T follicular helper cell (primary cell): ENCODE data around the gene SH3RF1.

ENCODE experiments used
- DNase-seq: peaks from one replicate; pipeline ENCODE4 v3.0.0-alpha.2; 2020; ENCODE audit warnings: low read depth

The SH3RF1 gene

DNA sequence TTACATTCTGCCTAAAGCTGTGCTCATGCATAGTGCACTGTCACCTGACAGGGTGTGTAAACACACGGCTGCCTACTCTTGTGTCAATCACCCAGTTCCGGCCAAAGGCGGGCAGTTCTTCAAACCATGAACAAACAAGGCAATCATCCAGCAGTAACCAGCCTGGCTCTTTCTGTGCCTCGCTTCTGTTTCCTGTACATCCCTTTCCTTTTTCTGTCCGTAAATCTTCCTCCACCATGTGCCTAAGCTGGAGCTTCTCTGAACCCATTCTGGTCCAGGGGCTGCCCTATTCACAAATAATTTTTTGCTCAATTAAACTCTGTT lies 199.9 kb downstream of the SH3RF1 start:
- no peak for DNase-seq

DNA sequence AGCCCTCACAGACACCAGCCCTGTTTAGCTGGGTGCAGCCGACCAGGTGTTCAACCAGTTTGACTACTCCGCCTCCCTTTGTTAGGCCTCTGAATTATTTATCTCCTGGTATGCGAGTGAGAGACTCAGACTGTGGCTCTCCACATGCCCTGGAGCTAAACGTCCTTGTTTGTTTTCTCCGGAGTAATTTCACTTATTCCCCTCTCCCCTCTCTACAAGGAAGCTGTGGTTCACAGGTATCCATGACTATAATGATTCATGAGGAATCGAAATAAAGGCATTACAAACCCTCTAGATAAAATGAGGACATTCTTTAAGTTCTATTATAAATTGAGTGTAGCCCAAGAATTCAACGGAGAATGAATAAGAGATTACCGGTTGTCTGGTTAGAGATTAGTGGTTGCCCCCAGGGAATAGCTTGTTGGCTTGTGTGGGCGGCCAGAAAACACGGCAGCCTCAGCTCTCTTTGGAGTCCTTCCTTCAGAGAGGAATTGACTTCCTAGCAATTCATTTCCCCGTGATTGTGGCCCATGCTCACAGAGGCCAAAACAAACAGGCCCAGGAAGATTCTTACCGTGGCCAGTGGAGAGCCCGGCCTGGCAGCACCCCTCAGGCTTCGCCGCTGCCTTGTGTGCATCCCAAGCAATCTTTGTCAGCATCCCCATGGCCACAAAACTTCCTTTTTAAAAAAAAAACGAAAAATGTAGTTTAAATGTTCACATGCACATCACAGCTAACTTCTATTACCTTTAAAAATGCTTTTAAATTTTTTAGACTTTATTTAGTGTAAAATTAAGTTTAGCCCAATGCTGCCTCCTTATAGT lies 200.5 kb downstream of the SH3RF1 start:
- DNase-seq = no peak

DNA sequence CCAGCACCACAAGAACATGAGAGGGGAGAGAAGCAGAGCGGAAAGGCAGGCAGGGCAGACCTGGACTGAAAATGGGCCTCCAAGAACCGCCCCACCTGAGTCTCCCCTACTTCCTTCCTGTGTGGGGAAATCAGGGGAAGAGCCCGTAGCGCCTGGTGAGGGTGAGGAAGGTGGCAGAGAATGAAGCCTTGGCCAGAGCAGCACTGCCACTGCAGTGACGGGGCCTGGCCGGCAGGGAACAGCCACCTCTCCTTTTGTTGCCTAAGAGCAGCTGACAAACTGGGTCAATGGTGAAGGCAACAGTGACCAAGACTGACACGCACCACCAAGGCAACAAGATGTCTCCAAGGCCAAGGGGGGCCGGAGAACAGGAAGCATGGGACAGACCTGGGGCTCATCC lies 202.3 kb downstream of the SH3RF1 start:
- no peak for DNase-seq

DNA sequence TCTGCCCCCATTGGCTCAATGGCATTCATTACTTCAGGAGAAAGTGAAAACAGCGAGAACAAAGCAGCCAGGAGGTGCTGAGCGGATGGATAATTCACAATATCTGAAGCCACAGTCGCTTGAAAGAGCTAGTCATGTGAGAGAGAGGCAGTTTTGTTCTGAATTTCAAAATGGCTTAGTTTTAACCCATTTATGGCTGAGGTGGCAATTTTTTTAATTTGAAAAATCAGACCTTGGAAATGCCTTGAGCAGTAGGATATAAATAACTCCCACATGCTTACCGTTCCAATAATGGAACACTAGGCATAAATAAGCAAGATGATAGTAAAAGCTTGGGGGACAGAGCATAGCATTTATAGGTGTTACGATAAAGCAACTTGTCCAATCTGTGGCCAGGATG lies 203.8 kb downstream of the SH3RF1 start:
- no peak for DNase-seq

DNA sequence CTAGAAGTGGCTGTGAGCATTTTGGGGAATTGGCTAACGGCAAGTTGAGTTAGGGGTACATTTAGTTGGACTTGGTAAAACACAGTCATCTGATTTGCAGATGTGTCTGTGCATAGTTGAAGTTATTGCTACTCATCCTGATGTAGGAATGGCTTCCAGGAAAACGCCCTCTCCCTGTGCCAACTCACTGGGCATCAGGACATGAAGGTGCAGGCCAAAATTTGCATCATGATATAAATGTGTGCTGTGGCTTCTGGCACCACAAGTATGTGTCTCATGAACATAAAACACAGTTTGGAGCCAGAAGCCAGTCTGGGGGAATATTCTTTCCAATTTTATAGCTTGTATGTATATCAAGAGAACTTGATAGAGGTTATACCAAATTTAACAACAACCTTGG lies 206.5 kb downstream of the SH3RF1 start:
- no peak for DNase-seq

DNA sequence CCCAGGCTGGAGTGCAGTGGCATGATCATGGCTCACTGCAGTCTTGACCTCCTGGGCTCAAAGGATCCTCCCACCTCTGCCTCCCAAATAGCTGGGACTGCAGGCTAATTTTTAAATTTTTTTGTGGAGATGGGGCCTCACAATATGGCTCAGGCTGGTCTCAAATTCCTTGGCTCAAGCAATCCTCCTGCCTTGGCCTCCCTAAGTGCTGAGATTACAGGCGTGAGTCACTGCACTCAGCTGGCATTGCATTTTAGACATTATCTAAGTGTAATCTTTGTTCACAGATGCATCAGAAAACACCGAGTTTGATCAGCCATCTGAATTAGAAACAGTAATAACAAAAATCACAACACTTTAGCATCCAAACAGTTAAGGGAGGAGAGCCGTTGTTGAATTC lies 207.3 kb downstream of the SH3RF1 start:
- DNase-seq = no peak

DNA sequence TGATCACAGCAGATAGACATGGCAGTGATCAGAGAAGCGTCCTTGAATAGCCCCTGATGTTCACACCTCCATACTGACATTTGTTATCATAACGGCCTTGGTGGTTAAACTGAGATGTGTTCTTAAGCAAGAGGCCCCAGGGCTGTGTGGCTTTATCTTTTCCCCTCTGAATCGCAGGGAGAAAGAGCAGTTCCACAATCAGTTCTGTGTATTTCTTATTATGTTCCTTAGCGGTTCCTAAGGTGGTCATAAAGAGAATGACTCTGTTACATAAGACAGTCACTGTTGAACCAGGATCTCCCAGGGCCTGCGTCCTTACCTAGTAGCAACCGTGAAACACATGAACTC lies 207.9 kb downstream of the SH3RF1 start:
- no peak for DNase-seq

DNA sequence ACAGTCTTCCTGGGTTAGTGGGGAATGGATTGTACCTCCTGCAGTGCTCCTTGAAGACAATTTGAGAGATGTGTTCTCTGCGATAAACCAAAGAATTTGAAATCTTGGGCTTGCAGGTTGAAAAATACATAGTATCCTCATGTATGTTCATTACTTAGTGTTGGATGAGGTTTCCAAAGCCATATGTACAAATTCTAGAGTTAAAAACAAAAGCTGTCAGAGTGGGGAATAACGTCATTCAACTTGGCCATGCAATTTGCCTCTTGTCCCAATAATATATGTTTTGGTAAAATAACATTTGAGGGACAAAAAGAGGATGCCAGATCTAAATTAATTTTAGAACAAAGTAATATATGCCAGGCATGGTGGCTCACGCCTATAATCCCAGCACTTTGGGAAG lies 209.4 kb downstream of the SH3RF1 start:
- DNase-seq = no peak

DNA sequence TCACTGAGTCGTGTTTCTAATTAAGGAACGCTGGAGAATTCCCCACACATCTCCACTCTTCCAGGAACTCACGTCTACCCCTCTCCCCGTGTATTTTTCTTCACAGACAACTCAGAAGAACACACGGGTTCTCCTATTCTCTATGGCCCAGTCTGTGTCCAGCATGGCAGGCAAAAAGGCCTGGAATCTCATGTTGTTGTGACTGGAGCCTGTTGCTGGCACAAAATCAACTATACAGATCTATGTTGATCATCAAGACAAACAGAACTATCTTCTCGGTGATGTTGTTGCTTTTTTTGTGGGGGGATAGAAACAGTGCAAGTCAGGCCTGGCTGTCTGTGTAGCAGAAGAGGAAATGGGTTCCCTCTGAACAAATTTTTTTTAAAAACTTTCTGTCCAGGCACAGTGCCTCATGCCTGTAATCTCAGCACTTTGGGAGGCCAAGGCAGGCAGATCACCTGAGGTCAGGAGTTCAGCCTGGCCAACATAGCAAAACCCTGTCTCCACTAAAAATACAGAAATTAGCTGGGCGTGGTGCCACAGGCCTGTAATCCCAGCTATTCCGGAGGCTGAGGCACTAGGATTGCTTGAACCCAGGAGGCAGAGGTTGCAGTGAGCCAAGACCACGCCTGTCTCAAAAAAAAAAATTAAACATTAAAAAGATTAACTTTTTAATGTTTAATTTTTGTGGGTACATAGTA lies 210.2 kb downstream of the SH3RF1 start:
- no peak for DNase-seq

DNA sequence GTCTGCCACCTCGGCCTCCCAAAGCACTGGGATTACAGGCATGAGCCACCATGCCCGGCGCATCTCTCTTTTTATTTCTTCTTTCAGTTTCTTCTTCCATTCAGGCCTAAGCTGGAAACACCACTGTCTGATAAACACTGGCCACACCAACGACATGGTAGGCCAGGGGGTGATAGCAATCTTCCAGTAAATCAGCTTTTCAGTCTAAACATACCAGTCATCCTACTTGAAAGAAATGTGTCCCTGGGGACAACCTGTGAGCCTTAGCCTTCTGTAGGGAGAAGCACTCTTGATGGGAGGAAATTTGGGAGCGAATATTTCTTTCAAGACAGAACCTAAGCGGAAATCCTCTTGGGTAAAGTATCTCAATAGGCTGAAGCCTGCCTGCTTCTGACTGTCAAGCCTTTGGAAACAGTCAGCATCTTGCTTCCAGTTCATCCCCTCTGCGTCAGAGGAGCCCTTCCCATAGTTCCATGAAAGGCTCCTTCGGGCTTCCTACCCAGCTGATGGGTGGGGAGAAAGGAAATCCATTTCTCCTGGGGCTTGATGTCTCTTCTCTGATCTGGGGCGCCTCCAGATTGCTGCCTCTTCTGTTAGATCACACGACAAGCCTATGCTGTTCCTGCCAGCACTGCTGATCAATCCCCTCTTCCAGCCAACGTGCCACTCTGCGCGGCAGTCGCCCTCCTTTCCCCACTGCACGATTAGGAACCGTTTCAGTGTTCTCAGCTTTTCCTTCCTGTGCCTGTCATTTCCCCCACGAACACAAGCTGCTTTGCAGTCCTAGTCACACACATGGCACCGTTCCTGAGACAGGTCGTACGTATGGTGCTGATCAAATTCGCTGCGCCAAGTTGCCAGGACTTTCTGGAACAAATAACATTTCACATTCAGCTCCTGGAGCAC lies 211.2 kb downstream of the SH3RF1 start:
- no peak for DNase-seq

DNA sequence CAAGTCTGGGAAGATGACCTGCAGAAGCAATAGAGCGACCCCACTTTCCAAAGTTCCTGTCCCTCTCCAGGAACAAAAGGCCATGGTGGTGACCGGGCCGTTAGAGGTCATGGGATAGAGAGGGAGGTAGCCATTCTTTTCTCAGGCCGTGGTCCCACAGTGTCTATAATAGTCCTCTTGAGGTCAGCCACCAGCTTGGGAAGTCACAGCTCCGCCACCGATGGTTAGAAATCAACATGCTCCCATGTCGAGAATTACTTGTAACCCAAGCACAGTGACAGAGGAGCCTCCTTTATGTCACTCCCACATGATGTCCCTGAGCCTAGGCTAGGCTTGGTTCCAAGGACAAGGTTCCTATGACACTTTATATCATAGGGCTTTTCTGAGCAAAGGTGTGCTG lies 212.4 kb downstream of the SH3RF1 start:
- no peak for DNase-seq

DNA sequence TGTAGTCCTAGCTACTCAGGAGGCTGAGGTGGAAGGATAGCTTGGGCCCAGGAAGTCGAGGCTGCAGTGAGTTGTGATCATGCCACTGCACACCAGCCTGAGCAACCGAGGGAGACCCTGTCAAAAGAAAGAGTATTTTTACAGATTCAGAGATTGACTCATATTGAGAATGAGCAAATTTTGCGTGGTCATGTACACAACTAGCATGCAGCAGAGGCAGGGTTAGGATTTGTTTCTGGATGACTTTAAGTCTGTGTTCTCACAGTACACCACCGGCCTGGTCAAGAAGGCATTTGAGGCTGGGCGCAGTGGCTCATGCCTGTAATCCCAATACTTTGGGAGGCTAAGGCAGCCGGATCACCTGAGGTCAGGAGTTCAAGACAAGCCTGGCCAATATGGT lies 215.9 kb downstream of the SH3RF1 start:
- DNase-seq = no peak

DNA sequence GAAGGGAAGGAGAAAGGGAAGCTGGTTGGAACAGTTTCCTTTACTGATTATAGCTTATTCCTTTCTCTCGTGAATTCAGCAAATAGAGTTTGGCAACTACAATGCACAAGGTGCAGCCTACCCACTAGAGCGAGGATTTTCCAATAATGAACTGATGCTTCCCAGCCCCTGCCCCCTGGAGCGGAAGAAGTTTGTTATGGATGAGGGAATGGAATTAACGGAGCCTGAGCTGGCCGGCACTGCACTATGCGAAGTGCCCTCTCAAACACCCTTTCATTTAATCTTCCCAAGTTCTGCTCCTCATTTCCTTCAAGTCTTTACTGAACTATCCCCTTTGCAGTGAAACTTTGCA lies 218.2 kb downstream of the SH3RF1 start:
- DNase-seq = no peak

DNA sequence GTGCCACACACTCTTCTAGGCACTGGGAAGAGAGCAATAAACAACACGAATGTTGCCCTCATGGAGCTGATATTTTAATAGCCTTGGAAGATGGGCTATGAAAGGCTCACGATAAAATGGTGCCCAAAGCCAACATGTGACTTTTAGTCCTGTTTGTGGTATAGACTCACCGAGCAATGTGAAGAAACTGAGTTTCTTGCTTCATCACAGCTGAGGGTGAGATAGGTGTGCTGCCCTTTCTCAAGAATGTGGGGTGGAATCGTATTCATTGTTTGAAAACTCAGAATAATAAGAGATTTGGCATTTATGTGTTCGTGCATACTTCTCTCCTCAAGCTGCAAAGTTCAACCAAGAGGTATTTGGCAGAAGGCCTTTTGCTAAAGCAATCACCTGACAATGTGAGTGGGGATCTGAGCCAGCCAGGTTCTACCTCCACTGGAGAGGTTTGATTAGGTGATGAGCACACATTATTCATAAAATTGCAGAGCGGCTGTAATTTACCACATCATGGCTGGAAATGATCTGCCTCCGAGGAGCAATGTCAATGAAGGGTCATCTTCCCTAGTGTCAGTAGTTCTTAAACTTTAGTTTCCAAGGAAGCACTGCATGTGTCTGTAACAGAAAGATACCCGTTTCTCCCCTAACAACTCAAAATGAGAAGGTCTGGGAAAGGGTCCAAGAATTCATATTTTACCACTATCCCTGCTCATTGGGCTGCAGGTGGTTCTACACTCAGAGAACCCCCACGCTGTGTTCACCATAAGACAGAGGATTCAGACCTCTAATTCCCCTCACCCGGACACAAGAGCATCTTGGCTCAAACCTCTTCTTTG lies 218.8 kb downstream of the SH3RF1 start:
- DNase-seq = no peak

DNA sequence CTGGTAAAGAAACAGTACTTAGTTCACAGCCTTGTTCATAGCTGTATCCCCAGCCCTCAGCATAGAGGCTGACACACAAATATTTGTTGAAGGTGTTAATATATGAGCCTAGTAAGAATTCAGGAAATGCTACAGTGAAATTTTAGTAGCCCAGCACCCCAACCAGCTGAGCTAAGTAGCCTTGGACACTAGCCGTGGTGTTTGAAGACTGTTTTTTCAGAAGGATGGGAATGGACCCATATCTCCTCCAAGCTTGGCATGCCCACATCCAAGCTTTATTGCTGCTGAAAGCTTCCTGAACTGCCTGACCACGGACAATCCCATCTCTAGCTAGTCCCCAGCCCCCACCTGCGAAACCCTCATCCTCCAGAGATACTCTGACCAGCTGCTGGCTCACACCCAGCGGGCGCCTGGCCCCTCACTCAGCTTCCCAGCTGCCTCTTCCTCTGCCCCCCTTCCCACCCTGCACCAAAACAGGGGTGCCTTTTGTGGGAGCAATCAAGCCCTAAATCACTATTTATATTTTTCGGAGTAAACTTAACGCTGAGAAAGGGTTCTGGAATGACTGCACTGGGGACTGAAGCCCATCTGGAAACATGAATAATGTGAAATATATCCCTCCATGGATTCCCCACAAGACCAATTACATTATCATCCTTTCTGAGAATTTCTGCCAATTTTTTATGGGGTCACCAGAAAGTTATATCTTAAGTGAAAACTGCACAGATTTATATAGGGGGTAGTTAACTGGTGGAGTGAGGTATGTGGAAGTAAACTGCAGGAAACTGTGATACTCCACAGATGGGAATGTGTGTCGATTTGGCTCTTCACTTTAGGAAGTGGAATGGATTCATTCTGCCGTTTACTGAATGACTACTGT lies 219.6 kb downstream of the SH3RF1 start:
- no peak for DNase-seq

DNA sequence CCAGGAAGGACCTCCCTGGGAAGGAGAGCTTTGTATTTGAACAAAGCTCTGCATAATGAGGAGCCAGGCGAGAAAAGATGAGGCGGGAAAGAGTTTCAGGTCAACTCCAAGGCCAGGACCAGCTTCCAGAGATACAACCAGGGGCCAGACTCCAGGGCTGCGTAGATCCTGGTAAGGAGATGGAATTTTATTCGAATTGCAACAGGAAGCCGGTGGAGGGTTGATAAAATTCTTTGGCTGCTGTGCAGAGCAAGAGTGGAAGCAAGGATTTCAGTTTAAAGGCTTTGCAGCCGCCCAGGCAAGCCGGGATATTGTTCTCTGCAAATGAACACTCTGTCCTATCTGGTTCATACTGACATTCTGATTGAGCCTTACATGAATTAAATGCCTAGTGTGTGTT lies 220.5 kb downstream of the SH3RF1 start:
- DNase-seq = no peak

DNA sequence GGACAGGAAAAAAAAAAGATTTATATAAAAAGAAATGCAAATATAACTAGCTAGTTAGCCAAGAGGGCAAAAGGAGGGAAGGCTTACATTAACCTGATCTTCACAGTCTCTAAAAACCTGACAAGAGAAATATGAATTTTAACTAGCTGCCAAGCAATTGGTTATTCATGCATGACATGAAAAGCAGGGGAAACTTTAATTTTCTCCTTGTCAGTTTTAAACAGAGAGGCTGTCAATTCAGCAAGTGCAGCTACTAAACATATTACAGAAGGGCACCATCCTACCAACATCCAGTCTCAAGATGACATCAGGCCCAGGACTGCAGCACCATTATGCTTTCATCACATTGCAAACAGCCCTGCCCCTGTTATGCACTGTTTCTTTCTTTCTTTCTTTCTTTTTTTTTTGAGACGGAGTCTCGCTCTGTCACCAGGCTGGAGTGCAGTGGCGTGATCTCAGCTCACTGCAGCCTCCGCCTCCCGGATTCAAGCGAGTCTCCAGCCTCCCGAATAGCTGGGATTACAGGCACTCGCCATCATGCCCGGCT lies 221.8 kb downstream of the SH3RF1 start:
- no peak for DNase-seq

DNA sequence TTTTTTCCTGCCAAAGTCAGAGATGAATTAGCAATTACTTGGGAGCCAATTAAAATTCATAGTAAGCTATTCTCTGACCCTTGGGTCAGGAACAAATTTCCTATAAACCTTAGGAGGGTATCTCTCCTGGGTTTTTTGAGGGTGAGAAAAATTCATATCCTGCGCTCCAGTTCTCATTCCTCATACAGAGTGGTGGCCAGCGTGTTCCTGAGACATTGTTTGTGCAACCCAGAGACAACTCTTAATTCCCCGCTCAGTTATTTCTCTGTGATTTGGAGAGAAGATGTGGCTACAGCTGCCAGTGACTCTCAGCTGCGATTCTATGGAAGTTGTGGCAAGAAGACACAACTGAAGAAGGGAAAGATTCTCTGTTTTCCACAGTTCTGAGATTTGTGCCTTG lies 222.8 kb downstream of the SH3RF1 start:
- no peak for DNase-seq

DNA sequence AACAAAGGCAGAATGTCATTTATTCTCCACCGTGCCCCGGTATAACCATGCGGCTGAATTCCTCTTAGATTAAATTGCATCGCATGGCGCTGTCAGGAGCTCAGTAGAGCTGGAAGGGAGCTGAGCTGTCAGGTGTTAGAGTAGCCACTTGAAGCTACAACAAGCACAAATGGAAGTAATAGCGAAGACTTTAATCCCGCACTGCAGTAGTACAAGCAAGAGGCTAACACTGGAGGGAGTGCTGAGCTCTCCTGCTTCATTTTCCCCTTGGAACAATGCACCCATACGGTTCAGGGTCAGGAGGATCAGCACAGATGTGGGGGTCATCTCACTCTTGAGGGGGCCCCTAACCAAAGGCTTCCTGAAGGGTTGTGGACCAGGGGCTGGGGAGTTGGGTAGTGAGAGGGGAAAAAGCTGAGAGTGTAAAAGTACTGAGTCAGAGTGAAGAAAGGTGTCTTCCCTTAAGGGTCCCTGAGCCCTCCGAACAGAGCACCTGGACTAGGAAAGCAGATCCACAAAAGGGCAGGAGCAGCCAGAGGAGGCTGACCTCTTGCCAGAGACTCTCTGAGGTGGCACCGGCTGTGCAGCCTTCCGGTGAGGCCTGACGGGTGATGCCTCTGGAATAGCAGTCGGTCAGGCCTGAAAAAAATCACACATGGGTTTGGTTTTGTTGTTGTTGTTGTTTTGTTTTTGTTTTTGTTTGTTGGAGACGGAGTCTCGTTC lies 224.7 kb downstream of the SH3RF1 start:
- DNase-seq = no peak
